HG03025 (cell line): ENCODE data around the gene TBC1D8.

Experiments
- ATAC-seq: cut with Tn5 transposase; IDR thresholded peaks from one replicate; pipeline ENCODE4 v1.9.1; 2021; ENCODE audit warnings: mild to moderate bottlenecking, moderate library complexity; ENCODE audit not compliant: unreplicated experiment, low FRiP score

TBC1D8 gene

DNA sequence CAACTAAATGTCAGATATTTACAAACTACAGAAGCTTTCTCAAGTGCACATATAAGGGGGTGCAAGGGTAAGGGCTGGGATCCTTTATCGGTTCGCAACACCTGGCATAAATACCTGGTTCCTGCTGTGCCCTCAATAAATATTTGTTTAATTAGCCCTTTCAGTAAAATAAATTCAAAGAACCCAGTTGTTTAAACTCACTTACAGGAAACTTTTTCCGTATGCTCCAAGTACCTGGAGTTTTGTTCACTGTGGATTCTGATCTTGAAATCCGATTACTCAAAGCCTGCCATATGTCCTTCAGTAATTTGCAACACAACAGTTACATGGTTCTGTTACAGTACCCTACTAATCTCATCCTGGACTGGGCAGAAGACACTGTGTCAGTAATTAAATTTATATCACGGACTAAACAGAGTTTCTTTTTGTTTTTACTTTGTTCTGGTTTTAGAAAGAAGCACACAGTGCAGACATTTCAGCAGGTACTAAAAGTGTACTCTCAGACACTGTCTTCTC is 36.9 kb downstream of the TBC1D8 start:
- ATAC-seq: no peak

DNA sequence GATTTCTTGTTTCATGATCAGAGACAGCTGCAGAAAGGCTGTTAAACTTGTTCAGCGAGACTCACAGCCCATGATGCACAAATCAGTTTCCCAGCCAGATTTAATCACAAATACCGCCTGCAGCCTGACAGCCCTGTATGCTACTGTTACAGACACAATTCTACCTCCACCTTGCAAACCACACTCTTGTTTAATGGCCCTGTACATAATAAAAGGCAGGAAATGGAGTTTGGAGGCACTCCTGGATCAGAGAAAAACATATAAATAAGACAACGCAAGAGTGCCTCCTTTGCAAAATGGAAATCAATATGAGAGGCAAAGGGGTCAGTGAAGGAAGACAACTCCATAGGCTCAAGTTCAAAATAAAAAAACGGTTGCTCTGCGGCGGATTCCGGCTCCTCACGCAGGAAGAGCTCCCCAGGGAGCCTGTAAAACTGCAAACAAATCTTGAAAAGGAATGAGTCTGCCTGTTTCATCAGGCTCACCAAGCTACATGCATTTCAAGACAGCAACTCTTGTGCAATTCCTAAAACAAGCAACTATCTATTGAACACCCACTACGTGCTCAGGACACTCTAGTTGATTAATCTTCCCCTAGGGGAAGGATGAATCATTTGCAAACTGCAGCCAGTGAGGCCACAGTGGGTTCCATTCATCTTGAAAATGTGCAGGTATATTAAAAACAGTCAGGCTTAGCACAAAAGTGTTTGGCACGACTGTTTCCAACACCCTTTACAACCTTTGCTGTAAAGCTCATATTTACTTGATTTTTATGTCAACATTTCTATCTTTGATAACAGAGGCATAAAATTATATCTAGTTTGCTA is 37.5 kb downstream of the TBC1D8 start:
- ATAC-seq: no peak

DNA sequence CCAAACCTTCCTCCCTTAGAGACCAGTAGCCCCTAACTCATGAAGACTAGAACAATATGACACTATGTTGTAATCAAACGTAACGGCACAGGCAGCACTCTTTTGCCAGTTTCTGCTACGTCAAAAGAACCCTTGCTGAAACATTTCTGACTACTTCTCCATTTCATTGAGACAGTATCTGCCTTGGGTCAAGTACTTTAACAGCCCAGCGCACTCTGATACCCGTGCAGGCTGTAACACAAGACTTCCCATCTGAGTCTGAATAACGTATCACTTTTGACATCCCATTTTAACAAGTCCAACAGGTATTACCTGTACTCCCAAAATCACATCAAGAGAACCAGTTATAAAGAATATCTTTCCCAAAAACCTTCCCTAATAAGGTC is 38.4 kb downstream of the TBC1D8 start:
- ATAC-seq: no peak

DNA sequence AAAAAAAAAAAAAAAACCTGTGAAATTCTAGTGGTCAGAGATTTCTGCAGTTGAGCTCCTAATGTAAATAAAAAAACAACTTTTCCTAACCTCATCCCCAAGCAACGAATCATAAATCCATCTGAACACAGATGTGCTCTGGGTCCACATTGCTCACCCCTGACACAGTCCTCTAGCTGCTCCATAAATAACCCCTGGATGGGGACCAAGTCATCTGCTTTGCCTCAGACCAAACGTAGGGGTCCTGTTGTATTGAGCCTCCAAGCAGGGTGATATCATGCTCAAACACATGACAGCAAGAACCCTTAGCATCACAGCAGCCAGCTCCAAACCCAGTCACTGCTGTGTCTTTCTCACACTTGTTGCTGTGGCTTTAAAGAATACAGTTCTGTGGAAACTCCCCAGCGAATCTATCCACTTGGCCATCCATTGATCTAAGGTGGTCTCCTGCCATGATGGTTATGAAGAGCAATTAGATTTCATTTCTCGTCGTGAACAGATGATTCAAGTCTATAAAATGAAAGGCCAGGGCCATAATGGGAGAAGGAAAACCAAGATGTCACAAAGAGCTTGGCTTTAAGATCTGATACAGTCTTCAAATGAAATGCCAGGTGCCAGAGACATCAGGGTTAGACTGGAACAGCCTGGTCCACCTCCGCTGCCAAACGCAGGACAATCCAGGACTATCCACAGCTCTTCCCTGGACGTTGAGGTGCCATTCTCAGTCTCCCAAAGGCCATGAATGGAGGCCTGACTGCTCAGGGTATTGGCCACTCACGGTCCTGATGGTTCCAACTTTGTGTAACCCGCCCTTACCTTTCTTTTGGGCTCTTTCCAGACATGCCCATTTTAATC is 39.0 kb downstream of the TBC1D8 start:
- ATAC-seq: no peak

DNA sequence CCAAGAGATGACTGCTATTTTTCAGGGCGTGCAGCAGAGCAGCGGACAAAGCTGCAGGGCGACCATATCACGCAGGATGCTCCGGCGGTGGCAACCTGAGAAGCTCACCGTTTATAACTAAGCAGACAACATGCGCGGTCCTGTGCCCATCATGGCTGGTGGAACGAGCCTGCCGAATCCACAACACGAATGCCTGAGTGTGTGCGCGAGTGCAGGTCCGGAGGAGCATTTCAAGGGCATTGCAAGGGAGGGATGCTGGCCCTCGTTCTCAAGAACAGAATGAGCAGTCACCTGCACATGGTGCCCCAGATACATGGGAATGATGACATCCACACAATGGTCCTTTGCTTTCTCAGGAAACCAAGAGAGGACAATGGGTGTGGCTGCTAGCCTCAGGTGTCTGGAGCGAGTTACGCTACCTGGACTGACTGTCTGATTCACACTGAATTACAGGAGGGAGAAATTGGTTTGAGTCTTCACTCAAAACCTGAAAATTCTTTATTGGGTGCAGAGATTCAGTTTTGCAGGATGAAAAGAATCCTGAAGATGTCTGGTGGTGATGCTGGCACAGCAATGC is 39.8 kb downstream of the TBC1D8 start:
- no peak for ATAC-seq

DNA sequence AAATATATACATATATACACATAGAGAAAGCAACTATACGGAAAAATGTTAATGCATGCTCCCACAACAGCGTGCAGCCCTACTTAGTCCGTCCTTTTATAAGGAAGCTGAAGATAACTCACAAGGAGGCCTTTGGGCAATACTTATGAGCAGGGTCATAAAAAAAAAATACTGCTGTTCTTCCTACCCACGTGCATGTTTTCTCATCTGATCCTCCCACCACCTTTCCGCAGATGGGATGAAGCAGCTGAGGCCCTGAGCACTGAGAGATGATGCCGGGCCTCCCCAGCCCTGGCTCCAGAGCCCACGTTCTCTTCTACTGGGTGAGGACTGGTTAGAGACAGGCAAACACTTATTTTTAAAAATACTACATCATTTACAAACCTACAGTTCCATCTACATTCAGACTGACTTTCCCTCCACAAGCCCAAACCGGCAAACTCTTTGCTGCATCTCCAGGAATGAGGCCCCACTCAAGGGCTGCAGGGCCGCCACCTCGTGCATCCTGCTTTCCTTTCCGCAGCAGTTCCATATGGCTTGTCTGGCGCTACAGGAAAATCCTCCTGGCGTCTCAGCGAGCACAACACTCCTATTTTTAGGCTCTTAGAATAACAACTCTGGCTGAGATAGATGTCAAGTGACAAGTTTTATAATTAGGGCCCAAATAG is 41.6 kb downstream of the TBC1D8 start:
- ATAC-seq: no peak

DNA sequence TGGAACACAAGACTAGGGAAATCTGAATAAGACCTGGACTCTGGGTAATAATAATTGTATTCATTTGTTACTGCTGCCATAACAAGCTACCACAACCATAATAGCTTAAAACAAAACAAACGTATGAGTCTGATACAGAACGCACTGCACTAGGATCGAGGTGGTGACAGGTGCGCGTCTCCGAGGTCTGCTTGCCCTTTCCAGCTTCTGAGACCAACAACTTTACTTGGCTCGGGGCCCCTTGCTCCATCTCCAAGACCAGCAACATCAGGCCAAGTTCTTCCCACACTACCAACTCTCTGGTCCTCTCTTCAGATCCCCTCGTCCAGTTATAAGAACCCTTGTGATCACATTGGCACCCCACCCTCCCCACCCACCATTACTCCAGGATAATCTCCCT is 42.8 kb downstream of the TBC1D8 start:
- ATAC-seq: no peak

DNA sequence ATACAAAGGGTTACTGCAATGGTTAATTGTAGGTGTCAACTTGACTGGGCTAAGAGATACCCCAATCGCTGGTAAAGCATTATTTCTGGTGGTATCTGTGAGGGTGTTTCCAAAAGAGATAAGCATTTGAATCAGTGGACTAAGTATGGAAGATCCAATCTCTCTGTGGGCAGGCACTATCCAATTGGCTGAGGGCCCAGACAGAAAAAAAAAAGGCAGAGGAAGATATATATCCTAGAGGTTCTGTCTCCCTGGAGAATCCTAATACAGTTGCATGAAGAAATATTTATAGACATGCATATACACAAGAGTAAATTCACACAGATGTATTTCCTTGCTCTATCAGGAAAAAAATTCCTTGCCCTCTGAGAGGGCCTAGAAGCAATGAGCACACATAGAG is 43.9 kb downstream of the TBC1D8 start:
- ATAC-seq: no peak

DNA sequence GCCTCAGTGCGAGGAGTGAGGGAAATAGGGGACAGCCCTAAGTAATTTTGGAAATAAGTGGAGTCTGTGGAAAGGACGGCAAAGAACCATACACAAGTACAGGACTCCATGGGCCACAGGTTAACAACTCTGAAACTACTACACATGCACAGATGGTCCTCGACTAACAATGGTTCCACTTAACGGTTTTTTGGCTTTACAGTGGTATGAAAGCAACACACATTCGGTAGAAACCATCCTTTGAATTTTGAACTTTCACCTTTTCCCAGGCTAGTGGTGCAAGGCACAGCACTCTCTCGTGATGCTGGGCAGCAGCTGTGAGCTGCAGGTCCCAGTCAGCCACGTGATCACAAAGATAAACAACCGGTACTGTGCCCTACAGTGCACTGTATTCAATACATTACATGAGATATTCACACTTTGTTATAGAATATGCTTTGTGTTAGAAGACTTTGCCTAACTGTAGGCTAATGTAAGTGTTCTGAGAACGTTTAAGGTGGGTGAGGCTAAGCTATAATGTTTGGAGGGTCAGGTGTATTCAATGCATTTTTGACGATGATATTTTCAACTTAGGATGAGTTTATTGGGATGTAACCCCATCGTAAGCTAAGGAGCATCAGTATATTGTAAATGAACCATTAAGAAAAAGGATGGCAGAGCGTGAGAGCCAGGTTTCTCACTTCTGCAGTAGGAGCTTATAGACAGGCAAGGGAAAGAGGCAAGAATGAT is 44.6 kb downstream of the TBC1D8 start:
- ATAC-seq: no peak

DNA sequence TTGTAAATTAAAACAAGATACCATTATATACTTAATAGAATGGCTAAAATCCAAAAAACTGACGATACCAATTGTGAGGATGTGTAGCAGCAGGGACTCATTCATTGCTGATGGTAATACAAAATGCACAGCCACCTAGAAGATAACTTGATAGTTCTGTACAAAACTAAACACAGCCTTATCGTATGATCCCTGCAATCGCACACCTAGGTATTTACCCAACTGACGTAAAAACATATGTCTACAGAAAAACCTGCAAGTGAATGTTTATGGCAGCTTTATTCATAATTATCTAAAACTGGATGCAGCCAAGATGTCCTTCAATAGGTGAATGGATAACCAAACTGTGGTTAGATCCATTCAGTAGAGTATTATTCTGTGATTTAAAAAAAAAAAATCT is 45.5 kb downstream of the TBC1D8 start:
- ATAC-seq: no peak

DNA sequence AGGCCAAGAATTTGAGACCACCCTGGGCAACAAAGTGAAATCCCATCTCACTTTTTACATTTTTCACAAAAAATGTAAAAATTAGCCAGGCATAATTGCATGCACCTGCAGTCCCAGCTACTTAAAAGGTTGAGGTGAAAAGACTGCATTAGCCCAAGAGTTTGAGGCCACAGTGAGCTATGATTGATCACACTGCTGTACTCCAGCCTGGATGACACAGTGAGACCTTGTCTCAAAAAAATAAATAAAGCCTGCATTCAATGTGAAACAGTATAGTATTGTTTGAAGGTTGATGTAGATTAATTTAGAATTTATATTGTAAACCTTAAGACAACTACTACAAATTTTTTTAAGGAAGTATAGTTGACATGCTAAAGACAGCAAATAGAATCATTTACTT is 53.5 kb downstream of the TBC1D8 start:
- ATAC-seq: no peak

DNA sequence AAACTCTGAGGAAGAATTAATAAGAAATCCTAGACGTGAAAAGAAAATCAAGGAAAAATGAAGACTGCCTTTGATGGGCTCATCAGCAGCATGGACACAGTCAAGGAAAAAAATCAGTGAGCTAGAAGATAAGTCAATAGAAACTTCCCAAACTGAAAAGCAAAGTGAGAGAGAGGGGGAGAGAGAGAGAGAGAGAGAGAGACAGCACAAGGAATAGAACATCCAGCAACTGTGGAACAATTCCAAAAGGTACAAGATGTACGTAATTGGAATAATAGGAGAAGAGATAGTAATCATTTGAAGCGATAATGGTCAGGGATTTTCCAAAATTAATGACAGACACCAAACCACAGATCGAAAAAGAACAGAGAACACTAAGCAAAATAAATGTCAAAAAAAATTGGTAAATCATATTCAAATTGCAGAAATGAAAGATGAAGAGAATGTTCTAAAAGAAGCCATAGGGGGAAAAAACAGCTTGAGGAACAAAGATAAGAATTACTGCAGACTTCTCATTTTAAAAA is 54.5 kb downstream of the TBC1D8 start:
- no peak for ATAC-seq

DNA sequence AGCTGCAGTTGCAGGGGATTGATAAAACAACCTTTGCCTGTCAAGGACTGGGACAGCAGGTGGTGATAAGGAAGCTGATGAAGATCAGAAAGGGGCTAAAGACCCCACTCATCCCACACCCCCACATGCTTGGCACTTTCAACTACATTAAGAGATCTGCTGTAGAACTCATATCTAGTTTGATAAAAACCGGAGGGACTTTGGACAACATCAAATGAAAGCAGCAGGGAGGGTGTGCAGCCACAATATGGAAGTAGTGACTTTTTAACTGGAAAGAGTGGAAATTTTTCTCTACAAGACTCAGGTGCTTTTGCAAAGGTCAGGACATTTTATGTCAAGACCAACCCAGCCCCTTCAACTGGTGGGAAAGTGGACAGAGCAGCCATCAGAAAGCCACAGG is 56.8 kb downstream of the TBC1D8 start:
- no peak for ATAC-seq

DNA sequence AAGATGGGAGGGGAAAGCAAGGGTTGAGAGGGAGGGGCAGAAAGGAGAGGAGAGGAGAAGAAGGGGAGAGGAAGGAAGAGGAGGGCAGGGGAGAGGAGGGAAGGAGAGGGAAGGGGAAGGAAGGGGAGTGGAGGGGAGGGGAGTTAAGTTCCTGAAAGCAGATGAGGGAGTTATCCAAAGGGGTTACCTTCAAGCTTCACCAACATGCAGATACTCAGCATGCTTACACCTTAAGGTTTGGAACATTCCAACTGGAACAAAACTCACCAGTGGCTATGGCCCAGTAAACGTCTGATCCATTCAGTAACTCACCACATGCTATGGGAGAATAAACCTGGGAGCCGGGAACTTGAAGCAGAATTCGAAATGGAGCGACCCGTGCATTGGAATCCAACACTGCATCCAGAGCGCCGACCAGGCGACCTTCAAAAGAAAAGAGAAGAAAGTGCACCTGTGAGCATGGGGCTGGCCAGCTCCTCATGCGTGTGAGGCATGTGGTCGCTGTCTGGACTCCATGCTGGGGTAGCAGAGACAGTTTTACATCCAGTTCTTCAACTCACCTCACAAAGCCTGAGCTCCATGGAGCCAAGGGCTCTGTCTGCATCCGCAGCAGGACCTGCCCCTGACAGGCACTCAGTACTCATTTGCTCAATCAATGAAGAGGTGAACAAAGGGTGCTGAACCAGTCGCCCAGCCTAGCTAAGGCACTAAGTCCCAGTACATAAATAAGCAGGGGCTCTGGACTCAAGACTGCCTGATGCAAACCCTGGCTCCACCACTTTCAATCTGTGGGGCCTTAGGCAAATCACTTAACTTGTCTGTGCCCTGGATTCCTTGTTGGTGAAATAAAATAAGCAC is 61.0 kb downstream of the TBC1D8 start:
- no peak for ATAC-seq

DNA sequence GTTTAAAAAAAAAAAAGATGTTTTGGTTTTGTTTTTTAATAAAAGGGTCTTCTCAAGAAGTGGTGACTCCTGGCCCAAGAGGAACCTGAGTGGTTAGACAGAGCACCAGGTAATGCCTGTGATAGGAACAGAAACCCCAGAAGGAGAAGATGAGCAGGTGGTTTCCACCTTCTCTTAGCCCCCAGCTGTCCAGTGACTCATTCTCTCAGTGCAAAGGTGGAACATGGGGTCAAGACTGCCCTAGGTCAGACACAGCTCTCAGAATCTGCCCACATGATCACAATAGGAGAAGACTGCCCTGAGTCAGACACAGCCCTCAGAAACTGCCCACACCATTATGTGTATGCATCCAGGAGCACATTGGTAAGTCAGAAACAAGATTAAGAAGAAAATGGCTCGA is 61.8 kb downstream of the TBC1D8 start:
- ATAC-seq: no peak

DNA sequence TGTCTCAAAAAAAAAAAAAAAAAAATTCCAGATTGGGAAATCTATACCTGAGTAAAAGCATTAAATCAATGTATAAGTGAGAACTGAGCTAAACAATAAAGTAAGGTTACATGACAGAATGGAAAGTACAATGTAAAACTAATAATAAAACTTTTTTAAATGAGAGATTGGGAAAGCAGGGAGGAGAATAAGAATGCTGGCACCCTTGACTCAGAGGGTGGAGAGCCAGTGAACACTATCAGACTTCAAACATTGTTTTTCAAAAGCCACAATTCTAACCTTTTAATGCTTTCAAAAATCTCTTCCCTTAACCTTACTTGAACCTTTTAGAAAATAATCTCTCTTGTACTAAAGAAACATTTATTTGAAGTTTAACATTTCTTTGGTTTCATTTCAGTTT is 63.5 kb downstream of the TBC1D8 start:
- no peak for ATAC-seq

DNA sequence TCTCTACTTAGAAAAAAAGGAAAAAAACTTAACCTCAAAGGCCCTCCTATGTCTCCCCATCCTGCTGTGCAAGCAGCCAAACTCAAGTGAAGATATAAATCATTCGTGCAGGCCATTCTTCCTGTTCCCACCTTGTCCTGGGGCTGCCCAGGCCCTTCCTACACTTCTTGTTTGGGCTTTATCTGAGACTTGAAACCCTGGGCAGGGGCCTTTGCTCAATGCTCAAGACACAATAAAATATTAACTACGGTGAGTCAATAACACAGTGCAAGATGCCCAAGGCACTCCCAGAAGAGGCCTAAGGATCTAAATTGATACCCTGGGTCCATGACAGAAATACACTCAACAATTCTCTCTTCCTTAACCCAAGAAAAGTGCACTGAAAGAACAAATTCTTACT is 67.6 kb downstream of the TBC1D8 start:
- ATAC-seq: no peak

DNA sequence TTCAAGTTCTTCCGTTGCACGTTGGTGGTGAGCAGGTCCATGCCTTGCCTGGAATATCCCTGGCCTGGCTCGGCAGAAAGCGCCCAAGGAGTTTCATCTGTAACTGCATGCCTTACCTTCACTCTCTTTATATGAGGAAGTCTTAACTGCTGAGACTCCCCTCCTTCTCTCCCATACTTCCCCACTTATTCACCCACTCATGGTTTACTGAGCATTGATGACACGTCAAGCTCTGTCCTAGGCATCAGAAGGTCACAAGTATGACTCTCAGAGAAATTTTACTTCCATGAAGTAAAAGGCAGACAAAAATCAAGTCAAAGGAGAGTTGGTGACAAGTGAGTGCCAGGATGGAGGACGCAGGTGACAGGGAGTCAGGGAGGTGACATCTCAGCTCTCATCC is 68.2 kb downstream of the TBC1D8 start:
- no peak for ATAC-seq

DNA sequence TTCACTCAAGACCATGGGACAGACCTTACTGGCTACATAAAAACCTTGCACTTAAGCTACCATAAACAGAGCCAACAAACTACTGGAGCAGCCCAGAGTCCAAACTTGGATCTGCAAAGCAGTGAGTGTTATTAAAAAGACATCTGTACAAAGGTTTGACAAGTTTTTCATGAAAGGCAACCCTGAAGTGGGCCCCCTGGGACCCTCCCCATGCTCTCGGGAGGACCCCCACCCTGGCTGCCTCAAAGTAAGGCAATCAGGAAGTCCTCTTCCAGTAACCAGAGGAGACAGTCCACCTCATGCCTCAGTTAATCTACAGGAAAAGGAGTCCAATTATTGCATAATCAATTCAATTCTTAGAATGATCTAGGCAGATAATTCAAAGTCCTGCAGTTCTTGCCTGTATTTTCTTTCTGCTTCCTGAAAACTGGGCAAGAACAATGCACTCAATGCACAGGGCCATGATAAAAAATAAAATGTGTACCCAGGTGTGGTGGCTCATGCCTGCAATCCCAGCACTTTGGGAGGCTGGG is 69.7 kb downstream of the TBC1D8 start:
- no peak for ATAC-seq
